A673 (cell line): ENCODE data around the gene ADAT3. TPM values are rescaled to one million over a fixed set of nuclear protein-coding genes. Genes with fewer than 3 reads are reported as not detected.
A peak's percentile ranks its signal among the peaks of the same experiment; 100 is the strongest.

Experiments used
- BruUV-seq: library from RNA; stranded (reverse); fragments of 400-500 nt; replicated peaks from 2 replicates; lab custom pipeline; 2021; lab: Mats Ljungman, UMichigan
- CTCF ChIA-PET: fragments of 300-600 bp; sonication (Branson Sonifier 250); formaldehyde crosslinking; loops from one replicate; lab custom pipeline; 2022; ENCODE audit warnings: antibody characterized with exemption; lab: Charles Lee
- POLR2A ChIA-PET: fragments of 300-600 bp; sonication (Branson Sonifier 250); formaldehyde crosslinking; loops from one replicate; lab custom pipeline; 2022; ENCODE audit warnings: antibody characterized with exemption; ENCODE audit not compliant: low non-redundant PET; lab: Charles Lee
- DNase-seq: peaks from one replicate; pipeline ENCODE4 v3.0.0-alpha.2; 2015; ENCODE audit warnings: low spot score
- H3K27ac ChIP-seq: fragments of 200-600 bp; sonication (generic); 2 replicates; pipeline ENCODE4 v1.5.1; 2016; ENCODE audit warnings: mixed run types, low read depth, mild to moderate bottlenecking, mixed read lengths, antibody characterized with exemption, low read length; ENCODE audit not compliant: poor library complexity, severe bottlenecking
- H3K27me3 ChIP-seq: fragments of 200-600 bp; sonication (generic); replicated peaks from 2 replicates; pipeline ENCODE4 v1.6.1; 2017; ENCODE audit warnings: mixed run types, low read depth, mild to moderate bottlenecking, mixed read lengths, antibody characterized with exemption, low read length; ENCODE audit not compliant: insufficient read depth, poor library complexity
- H3K36me3 ChIP-seq: fragments of 200-600 bp; sonication (generic); 2 replicates; pipeline ENCODE4 v1.6.1; 2016; ENCODE audit warnings: mixed run types, mild to moderate bottlenecking, mixed read lengths, antibody characterized with exemption, low read length; ENCODE audit not compliant: insufficient read depth, poor library complexity, severe bottlenecking
- H3K4me1 ChIP-seq: fragments of 200-600 bp; sonication (generic); 2 replicates; pipeline ENCODE4 v1.6.1; 2017; ENCODE audit warnings: mixed run types, mild to moderate bottlenecking, mixed read lengths, antibody characterized with exemption, low read length; ENCODE audit not compliant: insufficient read depth, poor library complexity, severe bottlenecking
- H3K4me3 ChIP-seq: fragments of 200-600 bp; sonication (generic); 2 replicates; pipeline ENCODE4 v1.5.1; 2016; ENCODE audit warnings: low read depth, mixed run types, mild to moderate bottlenecking, mixed read lengths, low read length; ENCODE audit not compliant: poor library complexity, severe bottlenecking
- H3K9me3 ChIP-seq: fragments of 200-600 bp; sonication (generic); 2 replicates; pipeline ENCODE4 v1.6.1; 2016; ENCODE audit warnings: mixed run types, low read depth, mild to moderate bottlenecking, mixed read lengths, antibody characterized with exemption, low read length; ENCODE audit not compliant: poor library complexity, severe bottlenecking
- EZH2 ChIP-seq: fragments of 200-600 bp; sonication (generic); IDR thresholded peaks from 2 replicates; pipeline ENCODE4 v1.6.1; 2017; ENCODE audit warnings: borderline replicate concordance, low read depth, mild to moderate bottlenecking, mixed read lengths, antibody characterized with exemption, low read length; ENCODE audit not compliant: poor library complexity, severe bottlenecking
- intact Hi-C: fragments of 100-400 bp; cut with micrococcal nuclease; formaldehyde crosslinking; loops from one replicate; pipeline ENCODE4 v1.10.0; 2022; ENCODE audit not compliant: unreplicated experiment
- total RNA-seq: library from RNA; stranded (reverse); gene quantifications from 2 replicates; pipeline ENCODE4 v1.2.3, GENCODE V29; 2021
- TF ChIP-seq, protein P1 (sequence below): fragments of 300-800, 200-600 bp; sonication (generic); conservative IDR thresholded peaks from 2 replicates; pipeline ENCODE4 v1.5.1; 2017; ENCODE audit warnings: low read depth, mild to moderate bottlenecking, antibody characterized with exemption, low read length, moderate library complexity, mixed read lengths

Gene ADAT3
- total RNA-seq, 1 experiment from 2014 or later = 18.0 TPM

DNA sequence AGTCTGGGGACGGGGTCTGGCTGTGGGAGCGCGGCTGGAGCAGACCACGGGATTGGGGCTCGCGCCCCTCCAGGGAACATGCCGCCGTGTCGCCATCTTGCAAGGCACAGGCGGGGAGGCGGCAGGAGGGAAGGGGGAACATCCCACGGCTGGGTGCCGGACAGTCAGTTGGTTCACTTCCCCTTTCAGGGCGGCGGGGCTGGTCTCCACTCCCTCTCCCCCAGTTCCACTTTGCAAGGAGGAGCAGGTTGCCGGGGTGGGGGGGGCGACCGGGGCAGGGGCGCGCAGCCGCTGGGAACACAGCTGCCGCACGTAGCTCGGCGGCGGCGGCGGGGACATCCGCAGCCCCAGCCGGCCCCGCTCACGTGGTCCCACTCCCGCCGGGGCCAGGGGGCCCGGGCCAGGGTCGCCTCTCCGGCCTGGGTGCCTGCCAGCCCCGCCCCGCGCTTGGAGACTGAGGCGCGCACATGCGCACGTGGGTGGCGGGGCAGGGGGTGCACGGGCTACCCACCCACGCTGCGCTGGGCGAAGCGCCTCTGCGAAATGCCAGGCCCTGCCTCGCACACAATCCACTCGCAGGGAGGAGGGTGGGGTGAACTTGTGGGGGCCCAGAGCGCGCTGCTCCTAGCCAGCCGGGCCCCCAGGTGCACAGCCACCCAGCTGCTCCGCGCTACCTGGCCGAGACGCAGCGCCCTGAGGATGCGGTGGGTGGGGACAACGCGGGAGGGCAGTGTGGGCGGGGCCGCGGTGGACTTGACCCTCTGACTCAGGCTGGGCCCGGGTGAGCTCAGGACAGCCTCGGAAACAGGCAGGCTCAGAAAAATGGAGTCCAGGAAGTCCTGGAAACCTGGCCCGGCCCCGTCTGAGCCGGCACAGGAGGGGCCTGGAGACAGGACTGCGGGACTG lies 48.2 kb upstream of the ADAT3 start:
- no TSS peak for BruUV-seq
- H3K27me3 ChIP-seq = no peaks in the 10 kb centered on the region
- intact Hi-C loops = loop anchor here (5.0 kb wide), 1 partner anchor 590 kb away; the partner anchor contains the start of gene CIRBP
- no peak for TF ChIP-seq EZH2
- TF ChIP-seq, protein P1, sequence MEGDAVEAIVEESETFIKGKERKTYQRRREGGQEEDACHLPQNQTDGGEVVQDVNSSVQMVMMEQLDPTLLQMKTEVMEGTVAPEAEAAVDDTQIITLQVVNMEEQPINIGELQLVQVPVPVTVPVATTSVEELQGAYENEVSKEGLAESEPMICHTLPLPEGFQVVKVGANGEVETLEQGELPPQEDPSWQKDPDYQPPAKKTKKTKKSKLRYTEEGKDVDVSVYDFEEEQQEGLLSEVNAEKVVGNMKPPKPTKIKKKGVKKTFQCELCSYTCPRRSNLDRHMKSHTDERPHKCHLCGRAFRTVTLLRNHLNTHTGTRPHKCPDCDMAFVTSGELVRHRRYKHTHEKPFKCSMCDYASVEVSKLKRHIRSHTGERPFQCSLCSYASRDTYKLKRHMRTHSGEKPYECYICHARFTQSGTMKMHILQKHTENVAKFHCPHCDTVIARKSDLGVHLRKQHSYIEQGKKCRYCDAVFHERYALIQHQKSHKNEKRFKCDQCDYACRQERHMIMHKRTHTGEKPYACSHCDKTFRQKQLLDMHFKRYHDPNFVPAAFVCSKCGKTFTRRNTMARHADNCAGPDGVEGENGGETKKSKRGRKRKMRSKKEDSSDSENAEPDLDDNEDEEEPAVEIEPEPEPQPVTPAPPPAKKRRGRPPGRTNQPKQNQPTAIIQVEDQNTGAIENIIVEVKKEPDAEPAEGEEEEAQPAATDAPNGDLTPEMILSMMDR = no peak
- ChIA-PET CTCF (interaction anchor here (0.5 to 0.6 kb wide), 3 partner anchors 7 to 239 kb away, joined by 4 to 9 read pairs (median 6); no protein-coding TSS in a partner anchor), POLR2A (no interaction called here)
- H3K4me3 ChIP-seq = peak overlapping the region; percentile 43
- H3K27ac ChIP-seq = peak overlapping the region; percentile 80
- peaks cover 4% of the 10 kb centered on the region for H3K36me3 ChIP-seq
- H3K9me3 ChIP-seq = no peaks in the 10 kb centered on the region
- H3K4me1 ChIP-seq = peaks cover 90% of the 10 kb centered on the region
- DNase-seq = no peak

DNA sequence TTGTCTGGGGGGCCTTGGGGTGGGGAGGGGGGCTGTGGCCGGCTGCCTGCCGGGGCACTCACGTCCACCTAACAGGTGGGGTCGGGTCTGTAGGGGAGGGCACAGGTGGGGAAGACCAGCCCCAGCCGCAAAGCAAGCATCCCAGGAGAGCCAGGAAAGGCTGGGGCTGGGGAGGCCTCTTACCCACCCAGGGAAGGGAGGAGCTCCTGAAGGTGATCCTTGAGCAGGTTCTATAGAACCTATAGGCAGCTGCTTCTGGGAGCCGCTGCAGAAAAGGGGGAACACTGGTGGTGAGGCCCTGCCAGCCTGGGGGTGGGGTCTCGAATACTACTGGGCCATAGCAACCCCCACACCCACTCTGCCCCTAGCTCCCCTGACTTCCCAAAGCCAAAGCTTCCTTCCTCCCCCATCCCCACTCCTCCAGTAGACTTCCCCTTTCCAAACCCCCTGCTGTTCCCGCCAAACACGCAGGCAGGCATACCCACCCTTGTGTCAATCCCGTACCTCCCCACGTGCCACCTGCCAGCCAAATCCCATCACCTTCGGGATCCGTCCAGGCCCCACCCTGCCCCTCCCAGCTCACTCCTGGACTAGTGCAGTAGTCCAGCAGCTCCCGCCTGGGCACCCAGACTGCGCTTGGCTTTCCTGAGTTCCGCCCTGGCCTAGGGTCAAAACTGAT lies 47.4 kb upstream of the ADAT3 start:
- H3K27me3 ChIP-seq = no peaks in the 10 kb centered on the region
- intact Hi-C loops = loop anchor here (5.0 kb wide), 1 partner anchor 590 kb away; the partner anchor contains the start of gene CIRBP
- no peak for DNase-seq
- H3K36me3 ChIP-seq = peaks cover 4% of the 10 kb centered on the region
- BruUV-seq = no TSS peak
- peak overlapping the region; percentile 80 for H3K27ac ChIP-seq
- no peaks in the 10 kb centered on the region for H3K9me3 ChIP-seq
- CTCF ChIA-PET = interaction anchor here (0.6 kb wide), 1 partner anchor 62 kb away, joined by 9 read pairs; no protein-coding TSS in a partner anchor
- H3K4me3 ChIP-seq = peak overlapping the region; percentile 43
- POLR2A ChIA-PET = no interaction called here
- peaks cover 81% of the 10 kb centered on the region for H3K4me1 ChIP-seq
- no peak for TF ChIP-seq EZH2
- TF ChIP-seq, protein P1 = no peak

DNA sequence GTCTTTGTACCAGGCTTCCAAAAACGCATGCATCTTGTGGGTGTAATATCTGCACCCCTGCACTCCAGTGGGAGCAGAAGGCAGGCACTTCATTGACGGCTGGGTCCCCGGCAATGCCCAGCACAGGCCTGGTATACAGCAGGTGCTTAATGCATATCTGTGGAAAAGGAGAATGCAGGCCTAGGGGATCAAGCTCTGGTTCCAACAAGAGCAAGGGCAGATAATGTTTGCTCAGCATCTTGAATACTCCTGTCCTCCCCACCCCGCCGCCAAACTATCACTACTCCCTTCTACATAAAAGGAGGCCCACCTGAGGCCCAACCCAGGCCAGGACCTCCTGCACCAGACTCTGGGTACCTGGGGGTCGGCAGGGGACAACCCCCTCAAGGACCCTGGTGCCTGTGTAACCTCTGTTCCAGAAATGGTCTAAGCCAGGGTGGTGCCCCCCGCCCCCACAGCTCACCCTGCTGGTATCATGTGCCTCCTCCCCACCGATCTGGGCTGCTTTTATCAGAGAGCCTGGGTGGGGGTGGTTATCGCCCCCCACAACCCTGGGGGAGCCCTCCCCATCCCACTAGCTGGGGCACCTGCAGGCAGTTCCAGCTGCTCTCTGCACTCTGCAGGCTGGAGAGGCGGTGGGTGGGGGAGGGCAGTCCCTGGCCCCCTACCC lies 46.7 kb upstream of the ADAT3 start:
- POLR2A ChIA-PET = no interaction called here

More for the DNA sequence above, 46.7 kb upstream of the ADAT3 start:
- Histone ChIP-seq H3K4me1 (peaks cover 74% of the 10 kb centered on the region), H3K4me3 (no peak overlapping the region), H3K27me3 (no peaks in the 10 kb centered on the region), H3K27ac (peak overlapping the region; percentile 49), H3K9me3 (no peaks in the 10 kb centered on the region), H3K36me3 (peaks cover 4% of the 10 kb centered on the region)
- no TSS peak for BruUV-seq
- CTCF ChIA-PET = no interaction called here
- no peak for DNase-seq
- no peak for TF ChIP-seq EZH2
- TF ChIP-seq, protein P1 = no peak
- intact Hi-C loops = loop anchor here (5.0 kb wide), 1 partner anchor 591 kb away; the partner anchor contains the start of gene CIRBP
